PC-3 (cell line): ENCODE measurements around the gene CRIP3. TPM values are rescaled to one million over a fixed set of nuclear protein-coding genes. Genes with fewer than 3 reads are reported as not detected.

Source experiments
- ATAC-seq: fragments of 200-7000 bp; cut with Tn5 transposase; 2 replicates; pipeline ENCODE4 v1.9.1; 2020; ENCODE audit warnings: mild to moderate bottlenecking, moderate library complexity
- BruUV-seq: library from RNA; stranded (reverse); fragments of 400-500 nt; replicated peaks from 2 replicates; lab custom pipeline; 2021; lab: Mats Ljungman, UMichigan
- CTCF ChIA-PET: fragments of 300-600 bp; sonication (Branson Sonifier 250); formaldehyde crosslinking; loops from one replicate; lab custom pipeline; 2022; ENCODE audit warnings: antibody characterized with exemption; lab: Charles Lee
- POLR2A ChIA-PET: fragments of 300-600 bp; sonication (Branson Sonifier 250); formaldehyde crosslinking; loops from one replicate; lab custom pipeline; 2022; ENCODE audit warnings: antibody characterized with exemption; ENCODE audit not compliant: unreplicated experiment; lab: Charles Lee
- DNase-seq: peaks from one replicate; pipeline ENCODE4 v3.0.0-alpha.2; 2015
- H2AFZ ChIP-seq: fragments of 300-600 bp; sonication (generic); 2 replicates; pipeline ENCODE4 v1.6.0; 2016; ENCODE audit warnings: antibody characterized with exemption, low read length
- H3F3A ChIP-seq: fragments of 300-600 bp; sonication (generic); one replicate; pipeline ENCODE4 v1.6.0; 2017; ENCODE audit warnings: antibody characterized with exemption, low read length, control low read depth, mild to moderate bottlenecking; ENCODE audit not compliant: unreplicated experiment
- H3K27ac ChIP-seq: fragments of 300-600 bp; sonication (generic); 2 replicates; pipeline ENCODE4 v1.5.1; 2016; ENCODE audit warnings: mild to moderate bottlenecking, low read length
- H3K27me3 ChIP-seq: fragments of 300-600 bp; sonication (generic); 2 replicates; pipeline ENCODE4 v1.6.1; 2016; ENCODE audit warnings: low read length, mixed read lengths
- H3K36me3 ChIP-seq: fragments of 300-600 bp; sonication (generic); 2 replicates; pipeline ENCODE4 v1.6.1; 2016; ENCODE audit warnings: low read depth, mixed run types, low read length, mixed read lengths
- H3K4me1 ChIP-seq: fragments of 300-600 bp; sonication (generic); 2 replicates; pipeline ENCODE4 v1.5.1; 2016; ENCODE audit warnings: low read length; ENCODE audit not compliant: insufficient read depth
- H3K4me2 ChIP-seq: fragments of 300-600 bp; sonication (generic); 2 replicates; pipeline ENCODE4 v1.6.0; 2016; ENCODE audit warnings: low read length
- H3K4me3 ChIP-seq: fragments of 300-600 bp; sonication (generic); 2 replicates; pipeline ENCODE4 v1.5.1; 2016; ENCODE audit warnings: mild to moderate bottlenecking, low read length, mixed read lengths
- H3K79me2 ChIP-seq: fragments of 300-600 bp; sonication (generic); 2 replicates; pipeline ENCODE4 v1.6.1; 2017; ENCODE audit warnings: low read length, mixed read lengths
- H3K9ac ChIP-seq: fragments of 300-600 bp; sonication (generic); 2 replicates; pipeline ENCODE4 v1.6.0; 2016; ENCODE audit warnings: mild to moderate bottlenecking, low read length
- H3K9me2 ChIP-seq: fragments of 300-600 bp; sonication (generic); replicated peaks from 2 replicates; pipeline ENCODE4 v1.6.1; 2016; ENCODE audit warnings: mixed run types, low read length, mixed read lengths
- H3K9me3 ChIP-seq: fragments of 300-600 bp; sonication (generic); 2 replicates; pipeline ENCODE4 v1.6.1; 2016; ENCODE audit warnings: low read length, mixed read lengths
- H4K20me1 ChIP-seq: fragments of 300-600 bp; sonication (generic); 2 replicates; pipeline ENCODE4 v1.6.1; 2016; ENCODE audit warnings: low read length, mixed read lengths
- EZH2 ChIP-seq: fragments of 300-600 bp; sonication (generic); IDR thresholded peaks from one replicate; pipeline ENCODE4 v1.6.1; 2017; ENCODE audit warnings: antibody characterized with exemption, mild to moderate bottlenecking, low read length; ENCODE audit not compliant: unreplicated experiment
- EZH2phosphoT487 ChIP-seq: fragments of 300-600 bp; sonication (generic); IDR thresholded peaks from 2 replicates; pipeline ENCODE4 v1.6.1; 2018; ENCODE audit warnings: mild to moderate bottlenecking, antibody characterized with exemption, low read length, borderline replicate concordance
- intact Hi-C: fragments of 100-400 bp; cut with micrococcal nuclease; formaldehyde crosslinking; loops from 2 replicates; pipeline ENCODE4 v1.9.0; 2023
- total RNA-seq: library from RNA; depleted of rRNA; stranded (reverse); fragments of >200 nt; gene quantifications from 2 replicates; pipeline ENCODE4 v1.2.3, GENCODE V29; 2014
- TF ChIP-seq, protein P1 (sequence below): fragments of 300-600 bp; sonication (generic); conservative IDR thresholded peaks from 2 replicates; pipeline ENCODE4 v1.5.1; 2017; ENCODE audit warnings: antibody characterized with exemption, low read depth, mild to moderate bottlenecking, low read length

Gene CRIP3
- total RNA-seq, 1 experiment from 2014 or later = 0.29 TPM

DNA sequence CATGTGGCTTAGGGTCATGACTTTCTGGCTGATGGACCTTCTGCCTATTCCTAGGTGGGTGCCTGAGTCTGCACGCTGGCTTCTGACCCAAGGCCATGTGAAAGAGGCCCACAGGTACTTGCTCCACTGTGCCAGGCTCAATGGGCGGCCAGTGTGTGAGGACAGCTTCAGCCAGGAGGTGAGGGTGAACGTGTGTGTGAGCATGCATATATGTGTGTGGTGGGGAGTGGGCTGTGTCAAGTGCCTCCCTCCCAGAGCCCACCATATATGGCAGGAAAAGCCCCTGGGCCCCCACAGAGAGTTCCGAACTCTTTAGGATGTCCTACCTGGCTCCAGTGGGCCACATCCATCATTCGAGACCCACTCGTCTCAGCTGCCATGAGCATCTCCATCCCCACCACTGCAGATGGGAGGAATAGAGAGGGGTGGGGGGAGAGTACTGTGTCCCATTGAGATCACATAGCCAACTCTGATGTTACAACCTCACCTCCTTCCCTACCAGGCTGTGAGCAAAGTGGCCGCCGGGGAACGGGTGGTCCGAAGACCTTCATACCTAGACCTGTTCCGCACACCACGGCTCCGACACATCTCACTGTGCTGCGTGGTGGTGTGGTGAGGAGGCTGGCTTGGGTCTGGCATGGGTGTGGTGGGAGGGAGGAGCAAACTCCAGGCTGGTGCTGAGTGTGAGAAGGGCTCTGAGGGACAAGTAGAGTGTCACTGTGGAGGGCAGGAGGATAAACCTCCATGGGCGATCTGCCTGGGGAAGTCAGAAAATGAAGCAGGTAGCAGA, 7.3 kb downstream of the CRIP3 start:
- Histone ChIP-seq H3K79me2 (no peaks in the 10 kb centered on the region), H3K27ac (no peak overlapping the region), H3K9me2 (no peaks in the 10 kb centered on the region), H3K36me3 (no peaks in the 10 kb centered on the region), H4K20me1 (no peaks in the 10 kb centered on the region), H3K4me3 (no peak overlapping the region), H3K4me1 (no peaks in the 10 kb centered on the region), H3K27me3 (peaks cover 3% of the 10 kb centered on the region; the same call in 1 of the 2 replicates), H3K4me2 (no peak overlapping the region), H3K9ac (no peak overlapping the region), H2AFZ (no peak overlapping the region), H3K9me3 (no peaks in the 10 kb centered on the region), H3F3A (no peaks in the 10 kb centered on the region)
- intact Hi-C loops = no loop called here
- ATAC-seq (no peak), DNase-seq (no peak)
- BruUV-seq = no TSS peak
- CTCF ChIA-PET = no interaction called here
- POLR2A ChIA-PET = no interaction called here
- TF ChIP-seq, protein P1, sequence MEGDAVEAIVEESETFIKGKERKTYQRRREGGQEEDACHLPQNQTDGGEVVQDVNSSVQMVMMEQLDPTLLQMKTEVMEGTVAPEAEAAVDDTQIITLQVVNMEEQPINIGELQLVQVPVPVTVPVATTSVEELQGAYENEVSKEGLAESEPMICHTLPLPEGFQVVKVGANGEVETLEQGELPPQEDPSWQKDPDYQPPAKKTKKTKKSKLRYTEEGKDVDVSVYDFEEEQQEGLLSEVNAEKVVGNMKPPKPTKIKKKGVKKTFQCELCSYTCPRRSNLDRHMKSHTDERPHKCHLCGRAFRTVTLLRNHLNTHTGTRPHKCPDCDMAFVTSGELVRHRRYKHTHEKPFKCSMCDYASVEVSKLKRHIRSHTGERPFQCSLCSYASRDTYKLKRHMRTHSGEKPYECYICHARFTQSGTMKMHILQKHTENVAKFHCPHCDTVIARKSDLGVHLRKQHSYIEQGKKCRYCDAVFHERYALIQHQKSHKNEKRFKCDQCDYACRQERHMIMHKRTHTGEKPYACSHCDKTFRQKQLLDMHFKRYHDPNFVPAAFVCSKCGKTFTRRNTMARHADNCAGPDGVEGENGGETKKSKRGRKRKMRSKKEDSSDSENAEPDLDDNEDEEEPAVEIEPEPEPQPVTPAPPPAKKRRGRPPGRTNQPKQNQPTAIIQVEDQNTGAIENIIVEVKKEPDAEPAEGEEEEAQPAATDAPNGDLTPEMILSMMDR = no peak
- TF ChIP-seq EZH2 = no peak
- TF ChIP-seq EZH2phosphoT487 = no peak

DNA sequence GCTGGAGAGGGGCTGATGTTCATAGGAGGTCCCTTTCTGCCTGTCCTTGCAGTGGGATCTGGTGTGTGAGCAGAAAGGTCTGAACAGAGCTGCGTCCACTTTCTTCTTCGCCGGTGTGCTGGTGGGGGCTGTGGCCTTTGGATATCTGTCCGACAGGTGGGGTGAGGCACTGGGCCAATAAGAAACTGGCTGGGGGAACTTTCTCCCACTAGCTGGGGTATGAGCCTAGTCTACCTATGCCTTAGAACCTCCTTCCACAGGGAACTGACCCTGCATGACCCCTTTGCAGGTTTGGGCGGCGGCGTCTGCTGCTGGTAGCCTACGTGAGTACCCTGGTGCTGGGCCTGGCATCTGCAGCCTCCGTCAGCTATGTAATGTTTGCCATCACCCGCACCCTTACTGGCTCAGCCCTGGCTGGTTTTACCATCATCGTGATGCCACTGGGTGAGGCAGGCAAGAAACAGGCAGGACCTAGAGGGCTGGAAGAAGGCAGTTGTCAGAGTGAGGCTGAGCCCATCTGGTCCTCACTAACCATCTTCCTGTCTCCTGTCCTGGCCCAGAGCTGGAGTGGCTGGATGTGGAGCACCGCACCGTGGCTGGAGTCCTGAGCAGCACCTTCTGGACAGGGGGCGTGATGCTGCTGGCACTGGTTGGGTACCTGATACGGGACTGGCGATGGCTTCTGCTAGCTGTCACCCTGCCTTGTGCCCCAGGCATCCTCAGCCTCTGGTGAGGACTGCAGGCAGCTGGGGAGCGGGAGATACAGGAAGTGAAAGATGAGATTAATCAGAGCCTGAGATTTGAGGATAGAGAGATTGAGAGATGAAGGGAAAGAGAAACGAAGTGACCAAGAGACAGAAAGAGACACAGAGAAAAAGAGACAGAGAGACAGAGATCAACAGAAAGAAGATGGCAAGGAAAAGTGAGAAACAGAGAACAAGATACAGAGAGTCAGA, 9.0 kb downstream of the CRIP3 start:
- Histone ChIP-seq H3K79me2 (no peaks in the 10 kb centered on the region), H2AFZ (no peak overlapping the region), H3F3A (no peaks in the 10 kb centered on the region), H3K27me3 (peaks cover 3% of the 10 kb centered on the region; the same call in 1 of the 2 replicates), H3K27ac (no peak overlapping the region), H3K4me1 (no peaks in the 10 kb centered on the region), H4K20me1 (no peaks in the 10 kb centered on the region), H3K4me3 (no peak overlapping the region), H3K4me2 (no peak overlapping the region), H3K9ac (no peak overlapping the region), H3K9me3 (no peaks in the 10 kb centered on the region), H3K9me2 (no peaks in the 10 kb centered on the region), H3K36me3 (no peaks in the 10 kb centered on the region)
- ATAC-seq (no peak), DNase-seq (no peak)
- BruUV-seq = no TSS peak
- TF ChIP-seq EZH2 = no peak
- CTCF ChIA-PET = no interaction called here
- POLR2A ChIA-PET = no interaction called here
- intact Hi-C loops = no loop called here

DNA sequence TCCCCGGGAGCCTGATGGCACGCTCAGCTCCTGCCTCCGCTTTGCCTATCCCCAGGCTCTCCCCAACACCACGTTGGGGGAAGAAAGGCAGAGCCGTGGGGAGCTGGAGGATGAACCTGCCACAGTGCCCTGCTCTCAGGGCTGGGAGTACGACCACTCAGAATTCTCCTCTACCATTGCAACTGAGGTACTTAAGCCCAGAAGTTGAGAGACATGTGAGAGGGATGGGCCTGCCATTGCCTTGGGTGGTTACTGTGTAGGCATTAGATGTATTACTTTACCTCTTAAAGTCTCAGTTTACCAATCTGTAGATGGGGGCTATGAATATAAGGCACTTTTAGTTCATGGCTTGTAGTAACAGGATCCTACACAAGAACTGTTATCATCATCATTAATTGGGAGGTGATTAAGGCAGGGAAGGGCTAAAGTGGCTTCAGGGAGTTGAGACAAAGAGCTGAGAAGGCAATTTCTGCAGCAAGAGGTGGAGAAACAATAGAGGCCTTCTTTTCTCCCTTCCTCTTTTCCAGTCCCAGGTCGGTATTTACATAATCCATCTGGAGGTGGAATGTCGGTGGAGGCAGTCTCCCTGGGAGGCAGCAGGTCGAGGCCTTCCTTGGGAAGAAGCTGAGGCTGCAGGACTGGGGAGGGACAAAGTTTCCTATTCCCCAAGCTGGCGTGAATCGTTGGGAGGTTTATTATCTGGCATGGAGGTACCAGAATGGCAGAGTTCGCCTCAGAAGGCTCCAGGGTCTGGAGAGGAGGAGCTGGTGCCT, 9.9 kb downstream of the CRIP3 start:
- H3K9me3 ChIP-seq = no peaks in the 10 kb centered on the region
- no peaks in the 10 kb centered on the region for H3F3A ChIP-seq
- H2AFZ ChIP-seq = no peak overlapping the region
- intact Hi-C loops = no loop called here
- TF ChIP-seq EZH2 (no peak), EZH2phosphoT487 (no peak)
- TF ChIP-seq, protein P1 = no peak
- POLR2A ChIA-PET = no interaction called here
- no peak overlapping the region for H3K4me3 ChIP-seq
- CTCF ChIA-PET = no interaction called here
- no peaks in the 10 kb centered on the region for H3K9me2 ChIP-seq
- no peaks in the 10 kb centered on the region for H3K79me2 ChIP-seq
- BruUV-seq = no TSS peak
- no peaks in the 10 kb centered on the region for H3K4me1 ChIP-seq
- no peaks in the 10 kb centered on the region for H3K36me3 ChIP-seq
- H3K27me3 ChIP-seq = peaks cover 3% of the 10 kb centered on the region; the same call in 1 of the 2 replicates
- no peaks in the 10 kb centered on the region for H4K20me1 ChIP-seq
- no peak overlapping the region for H3K9ac ChIP-seq
- H3K27ac ChIP-seq = no peak overlapping the region
- DNase-seq (no peak), ATAC-seq (no peak)
- no peak overlapping the region for H3K4me2 ChIP-seq
